GM18519 (cell line): ENCODE results near the gene DNAJB2.
A peak's percentile ranks its signal among the peaks of the same experiment; 100 is the strongest.

ENCODE experiments used
- ATAC-seq: cut with Tn5 transposase; IDR thresholded peaks from one replicate; pipeline ENCODE4 v1.9.1; 2021; ENCODE audit warnings: mild to moderate bottlenecking, moderate library complexity; ENCODE audit not compliant: unreplicated experiment, low FRiP score

Gene DNAJB2

DNA sequence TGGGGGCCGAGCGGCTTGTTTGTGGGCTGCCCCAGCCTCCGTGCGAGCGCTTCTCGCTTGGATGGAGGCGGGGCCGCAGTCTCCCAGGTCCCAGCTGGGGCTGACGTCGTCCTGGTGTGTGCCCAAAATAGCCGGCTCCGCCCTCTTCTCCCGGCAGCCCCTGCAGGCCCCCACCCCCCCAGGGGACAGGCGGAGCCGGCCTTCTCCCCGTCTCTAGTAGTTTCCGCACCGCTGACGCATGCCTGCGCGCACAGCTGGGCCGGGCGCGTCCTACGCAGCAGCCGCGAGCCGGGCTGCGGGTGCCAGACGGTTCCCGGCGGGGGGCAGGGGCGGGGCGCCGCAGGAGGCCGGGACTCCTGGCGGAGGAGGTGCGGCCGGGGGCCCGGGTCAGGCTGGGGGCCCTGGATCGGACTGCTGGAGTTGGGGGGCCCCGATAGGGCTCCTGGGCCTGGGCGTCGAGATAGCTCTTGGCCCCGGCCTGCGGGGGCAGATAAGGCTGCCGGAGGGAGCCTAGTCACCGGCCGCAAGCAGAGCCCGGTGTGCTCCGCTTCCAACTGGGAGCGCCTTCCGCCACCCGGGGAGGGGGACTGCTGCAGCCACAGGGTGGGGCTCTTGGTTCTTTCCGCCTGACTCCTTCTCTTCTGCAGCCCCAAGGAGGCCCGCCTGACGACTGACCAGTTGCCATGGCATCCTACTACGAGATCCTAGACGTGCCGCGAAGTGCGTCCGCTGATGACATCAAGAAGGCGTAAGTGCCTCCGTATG lies at the start of gene DNAJB2:
Gene DNAJB2 (plus strand): TSS at position 216 of the 765 bp plus-strand sequence. CDS start 468 bp downstream, at position 684.
- peak; percentile 76 for ATAC-seq

DNA sequence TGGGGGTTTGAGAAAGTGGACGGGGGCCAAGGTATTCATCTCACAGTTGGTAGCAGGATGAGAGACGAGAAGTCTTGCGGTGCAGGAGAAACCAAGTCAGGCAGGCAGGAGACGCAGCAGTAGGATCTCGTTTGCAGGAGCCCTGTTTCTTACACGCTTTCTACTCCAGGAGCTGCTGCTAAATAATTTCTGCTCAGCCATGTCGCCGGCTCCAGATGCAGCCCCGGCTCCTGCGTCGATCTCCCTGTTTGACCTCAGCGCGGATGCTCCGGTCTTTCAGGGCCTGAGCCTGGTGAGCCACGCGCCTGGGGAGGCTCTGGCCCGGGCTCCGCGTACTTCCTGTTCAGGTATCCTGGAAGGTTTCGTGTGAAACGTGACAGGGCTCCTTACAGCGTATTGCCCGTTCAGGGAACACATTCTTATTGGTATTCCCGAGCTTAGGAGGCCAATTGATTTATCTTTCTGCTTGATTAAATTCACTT lies 49.1 kb upstream of the DNAJB2 start:
- ATAC-seq, result no peak

DNA sequence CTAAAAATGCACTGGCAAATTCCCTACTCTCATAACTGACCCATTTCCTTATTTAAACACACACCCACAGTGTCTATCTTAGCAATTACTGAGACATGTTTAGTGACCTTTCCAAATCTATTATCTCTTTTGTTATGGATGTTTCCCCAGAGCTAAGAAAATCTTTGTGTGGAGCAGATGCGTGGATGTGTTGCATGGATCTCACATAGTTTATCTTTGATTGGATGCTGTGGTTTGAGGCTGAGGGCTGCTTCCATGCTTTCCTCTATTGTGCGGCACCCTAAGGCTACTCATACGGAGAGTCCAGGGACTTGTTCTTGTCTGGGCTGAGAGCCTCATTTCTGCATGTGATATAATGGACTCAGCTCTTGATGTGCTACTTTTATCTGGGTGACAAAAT lies 44.8 kb upstream of the DNAJB2 start:
- no peak for ATAC-seq

DNA sequence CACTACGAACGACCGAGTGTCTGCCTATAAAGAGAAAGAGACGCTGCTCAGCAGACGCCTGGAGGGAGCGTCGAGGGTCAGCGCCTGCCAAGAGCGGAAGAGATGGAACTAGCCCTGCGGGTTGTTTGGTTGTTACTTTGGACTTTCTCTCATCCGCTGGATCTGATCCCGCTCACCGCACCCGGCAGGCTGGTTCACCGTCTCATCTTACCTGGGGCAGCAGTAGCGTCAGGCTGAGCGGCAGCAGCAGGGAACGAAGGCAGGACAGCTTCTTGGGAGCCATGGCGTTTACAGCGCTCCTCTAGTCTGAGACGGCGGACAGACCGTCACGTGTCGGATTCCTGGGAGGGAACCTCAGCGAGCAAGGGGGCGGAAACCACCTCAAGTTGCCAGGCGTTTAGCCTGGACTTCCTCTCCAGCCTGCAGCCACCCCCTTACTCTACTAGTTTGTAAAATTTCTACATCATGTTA lies 35.8 kb upstream of the DNAJB2 start:
- no peak for ATAC-seq

DNA sequence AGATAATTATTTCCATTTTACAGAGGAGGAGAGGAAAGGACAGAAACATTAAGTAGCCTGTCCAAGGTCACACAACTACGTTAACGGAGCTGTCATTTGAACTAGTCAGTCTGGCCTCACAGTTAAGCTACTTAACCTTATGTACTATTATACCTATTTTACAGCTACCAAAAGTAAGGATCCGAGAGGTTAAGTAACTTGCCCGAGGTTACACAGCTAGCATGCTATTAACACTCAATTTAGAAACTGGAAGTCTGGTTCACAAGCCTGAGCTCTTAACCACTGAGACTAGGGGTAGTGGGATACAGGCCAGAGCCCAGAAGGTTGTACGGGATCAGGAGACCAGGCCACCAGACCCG lies 34.4 kb upstream of the DNAJB2 start:
- ATAC-seq, result no peak

DNA sequence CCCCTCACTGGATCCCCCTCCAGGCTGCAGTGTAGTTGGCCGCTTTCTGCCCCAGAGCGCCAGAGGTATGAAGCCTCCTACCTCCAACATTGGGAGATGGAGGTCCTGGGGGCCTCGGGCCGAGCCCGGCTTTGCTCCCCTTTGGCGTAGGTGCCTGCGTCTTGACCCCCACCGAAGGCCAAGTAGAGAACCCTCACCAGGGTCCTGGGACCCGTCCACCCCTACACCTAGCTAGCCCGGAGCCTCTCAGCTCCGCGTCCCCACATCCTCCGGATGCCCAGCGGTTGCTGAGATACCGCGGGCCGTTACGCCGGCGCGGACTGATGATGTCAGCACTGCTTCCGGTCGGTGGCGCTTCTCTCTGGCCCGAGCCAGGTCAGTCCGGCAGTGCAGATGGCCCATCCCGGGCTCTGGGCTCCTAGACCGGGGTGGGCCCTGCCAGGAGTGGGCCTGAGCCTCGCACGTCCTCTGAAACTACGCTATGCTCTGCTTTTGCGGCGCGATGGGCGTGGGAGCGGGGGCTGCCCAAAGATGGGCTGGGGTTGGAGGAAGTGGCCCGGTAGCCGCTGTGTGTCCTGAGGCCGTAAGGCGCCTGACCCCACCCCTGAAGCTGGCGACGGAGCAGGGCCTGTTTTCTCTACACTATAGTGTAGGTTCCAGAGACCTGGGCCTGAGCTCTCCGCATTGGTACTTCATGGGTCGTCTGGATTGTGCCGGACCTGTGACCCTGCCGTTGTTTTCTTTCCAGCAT lies 33.8 kb upstream of the DNAJB2 start, which contains the start of the genes GLB1L and STK16:
Gene GLB1L (minus strand): TSS at position 297 of the 751 bp plus-strand sequence. CDS start 1,871 bp downstream, outside the sequence.
Gene STK16 (plus strand): TSS at position 332 of the 751 bp plus-strand sequence. CDS start 521 bp downstream, outside the sequence.
- peak; percentile 77 for ATAC-seq

DNA sequence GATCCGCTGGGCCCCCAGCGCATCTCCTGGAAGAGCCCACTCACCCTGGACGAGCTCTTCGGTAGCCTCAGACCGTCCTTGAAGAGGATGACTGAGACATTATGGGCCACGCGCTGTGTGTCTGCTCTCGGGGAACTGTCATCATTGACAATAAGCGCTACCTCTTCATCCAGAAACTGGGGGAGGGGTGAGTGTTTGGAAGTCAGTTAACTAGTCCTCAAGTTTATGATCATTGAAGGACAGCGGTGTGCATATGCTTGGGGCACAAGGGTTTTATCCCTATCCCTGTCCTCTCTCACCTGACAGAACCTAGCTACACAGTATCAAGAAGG lies 33.3 kb upstream of the DNAJB2 start:
- no peak for ATAC-seq

DNA sequence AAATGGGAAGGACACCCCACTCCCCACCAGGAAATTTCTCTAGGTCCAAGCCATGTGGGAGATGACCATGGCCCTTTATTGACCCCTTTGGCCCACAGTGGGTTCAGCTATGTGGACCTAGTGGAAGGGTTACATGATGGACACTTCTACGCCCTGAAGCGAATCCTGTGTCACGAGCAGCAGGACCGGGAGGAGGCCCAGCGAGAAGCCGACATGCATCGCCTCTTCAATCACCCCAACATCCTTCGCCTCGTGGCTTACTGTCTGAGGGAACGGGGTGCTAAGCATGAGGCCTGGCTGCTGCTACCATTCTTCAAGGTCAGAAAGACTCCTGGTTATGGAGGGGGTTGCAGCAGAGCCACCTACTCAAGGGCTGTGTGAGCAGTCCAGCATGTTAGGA lies 32.6 kb upstream of the DNAJB2 start:
- no peak for ATAC-seq

DNA sequence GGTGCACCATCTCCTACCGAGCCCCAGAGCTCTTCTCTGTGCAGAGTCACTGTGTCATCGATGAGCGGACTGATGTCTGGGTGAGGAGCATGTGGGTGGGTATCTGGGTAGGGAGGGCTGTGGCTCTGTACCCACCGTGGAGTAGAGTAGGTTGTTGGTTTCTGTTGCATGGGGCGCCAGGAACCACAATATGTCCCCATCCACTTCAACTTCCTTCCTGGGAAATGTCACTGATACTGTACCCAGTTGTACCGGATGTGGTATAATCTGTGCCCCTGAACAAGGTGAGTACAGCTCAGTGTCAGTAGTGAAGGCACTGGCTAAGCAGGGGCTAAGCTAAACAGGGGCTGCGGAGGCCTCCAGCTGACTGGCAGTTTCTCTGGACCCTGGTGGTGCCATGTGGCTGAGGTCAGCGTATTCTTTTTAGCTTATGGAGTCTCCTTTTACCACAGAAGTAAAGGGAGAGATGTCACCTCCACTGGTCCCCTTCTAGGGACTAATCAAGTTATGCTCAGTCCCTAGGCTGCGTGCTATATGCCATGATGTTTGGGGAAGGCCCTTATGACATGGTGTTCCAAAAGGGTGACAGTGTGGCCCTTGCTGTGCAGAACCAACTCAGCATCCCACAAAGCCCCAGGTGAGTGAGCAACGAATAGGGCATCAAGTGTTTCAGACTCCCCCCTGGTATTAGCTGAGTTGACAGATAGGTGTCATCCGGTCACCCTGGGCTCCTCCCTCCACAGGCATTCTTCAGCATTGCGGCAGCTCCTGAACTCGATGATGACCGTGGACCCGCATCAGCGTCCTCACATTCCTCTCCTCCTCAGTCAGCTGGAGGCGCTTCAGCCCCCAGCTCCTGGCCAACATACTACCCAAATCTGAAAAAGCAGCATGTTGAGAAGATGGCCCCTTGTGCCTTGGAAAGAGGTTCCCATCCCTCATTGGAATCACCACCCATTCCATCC lies 31.2 kb upstream of the DNAJB2 start:
- ATAC-seq, result no peak

DNA sequence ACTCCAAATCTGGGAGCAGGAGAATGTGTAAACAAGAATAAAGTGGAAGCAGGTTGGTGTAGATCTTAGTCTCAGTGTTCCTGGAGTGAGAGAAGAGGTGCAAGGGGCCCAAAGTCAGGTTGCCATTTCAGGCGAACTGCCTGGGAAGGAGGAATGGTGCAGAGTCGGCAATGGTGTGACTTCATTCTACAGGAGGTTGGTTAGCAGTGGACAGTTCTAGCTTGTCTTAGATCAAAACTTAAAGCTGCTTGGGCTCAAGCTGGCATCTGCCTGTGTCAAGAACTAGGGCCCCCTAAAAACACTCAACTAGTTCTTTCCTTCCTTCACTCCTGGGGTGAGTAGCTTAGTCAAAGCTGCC lies 30.3 kb upstream of the DNAJB2 start:
- no peak for ATAC-seq

DNA sequence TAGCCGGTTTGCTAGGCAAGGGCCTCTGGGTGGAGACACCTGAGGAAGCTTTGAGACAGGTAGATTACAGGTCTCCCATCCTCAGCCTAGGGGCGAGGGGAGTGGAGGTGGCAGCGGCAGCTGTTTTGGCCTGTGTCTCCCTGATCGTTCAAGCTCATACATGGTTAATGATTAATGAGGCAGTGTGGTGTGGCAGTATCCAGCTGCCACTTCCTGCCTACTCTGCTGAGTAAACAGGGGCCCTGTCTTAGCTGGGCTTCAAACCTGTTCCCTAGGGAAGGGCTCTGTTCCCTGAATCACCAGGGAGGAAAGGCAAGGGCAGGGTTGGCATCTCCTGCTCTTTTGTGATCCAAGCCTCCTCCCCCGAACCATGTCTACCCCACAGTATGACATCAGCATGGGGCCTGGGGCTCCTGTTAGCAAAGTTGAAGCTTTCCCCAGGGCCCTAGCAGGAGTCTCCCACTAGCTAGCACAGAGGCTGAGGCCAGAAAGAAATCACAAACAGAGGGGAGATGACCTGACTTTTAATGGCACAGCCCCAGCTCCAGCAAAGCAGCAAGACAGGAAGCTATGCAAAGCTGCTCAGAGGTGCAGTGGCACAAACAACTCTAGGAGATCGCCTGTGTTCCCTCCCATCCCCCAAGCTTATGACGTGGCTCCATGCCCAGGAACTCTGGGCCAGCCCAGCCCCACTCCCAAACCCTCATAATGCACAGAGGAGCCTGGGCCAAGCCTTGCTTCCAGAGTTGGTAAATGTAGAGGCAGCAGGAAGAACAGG lies 29.8 kb upstream of the DNAJB2 start:
- ATAC-seq, result no peak

DNA sequence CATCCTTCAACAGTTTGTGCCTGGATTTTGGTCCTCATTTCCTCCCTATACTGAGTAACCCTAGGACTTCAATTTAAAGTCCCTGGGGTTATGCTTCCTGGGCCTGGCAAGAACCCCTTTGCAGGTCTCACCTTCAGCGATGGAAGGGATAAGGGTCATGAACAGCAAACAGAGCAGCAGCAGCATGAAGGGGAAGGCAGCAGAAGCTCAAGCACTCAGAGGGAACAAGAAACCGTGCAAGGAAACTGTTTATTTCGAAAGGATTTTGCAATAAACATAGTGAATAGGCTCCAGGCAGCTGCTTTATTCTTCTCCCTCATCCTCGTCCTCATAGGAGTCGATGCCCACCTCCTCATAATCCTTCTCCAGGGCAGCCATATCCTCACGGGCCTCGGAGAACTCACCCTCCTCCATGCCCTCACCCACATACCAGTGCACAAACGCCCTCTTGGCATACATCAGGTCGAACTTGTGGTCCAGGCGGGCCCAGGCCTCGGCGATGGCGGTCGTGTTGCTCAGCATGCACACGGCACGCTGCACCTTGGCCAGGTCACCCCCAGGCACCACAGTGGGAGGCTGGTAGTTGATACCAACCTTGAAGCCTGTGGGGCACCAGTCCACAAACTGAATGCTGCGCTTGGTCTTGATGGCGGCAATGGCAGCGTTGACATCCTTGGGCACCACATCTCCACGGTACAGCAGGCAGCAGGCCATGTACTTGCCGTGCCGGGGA lies 29.0 kb upstream of the DNAJB2 start:
- ATAC-seq, result no peak

DNA sequence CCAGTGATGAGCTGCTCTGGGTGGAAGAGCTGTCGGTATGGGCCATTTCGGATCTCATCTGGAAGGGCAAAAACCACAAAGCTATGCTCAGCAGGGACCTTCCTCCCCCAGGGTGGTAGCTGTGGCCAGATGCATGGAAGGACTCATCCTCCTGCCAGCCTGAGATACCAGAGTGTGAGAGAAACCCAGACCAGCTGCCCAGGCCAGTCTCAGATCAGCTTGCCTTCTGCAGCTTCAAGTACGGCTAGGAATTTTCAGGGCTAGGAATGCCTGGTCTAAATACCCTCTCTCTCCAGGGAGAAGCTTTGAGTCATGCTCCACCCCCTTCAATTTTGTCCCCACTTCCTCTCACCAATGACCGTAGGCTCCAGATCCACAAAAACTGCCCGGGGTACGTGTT lies 27.5 kb upstream of the DNAJB2 start:
- no peak for ATAC-seq

DNA sequence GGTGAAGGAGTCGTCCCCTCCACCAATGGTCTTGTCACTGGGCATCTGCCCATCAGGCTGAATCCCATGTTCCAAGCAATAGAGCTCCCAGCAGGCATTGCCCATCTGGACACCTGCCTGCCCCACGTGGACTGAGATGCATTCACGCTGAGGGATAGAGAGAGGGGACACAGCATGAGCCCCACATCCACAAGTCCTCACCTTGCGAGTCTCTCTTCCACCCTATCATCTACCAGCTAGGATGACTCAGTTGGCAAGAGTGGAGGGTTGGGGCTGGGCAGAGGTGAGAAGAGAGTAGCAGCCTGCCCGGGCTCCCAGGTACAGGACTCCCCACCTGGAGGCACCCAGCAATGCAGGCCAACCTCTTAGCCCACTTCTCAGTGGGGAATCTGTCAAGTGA lies 27.1 kb upstream of the DNAJB2 start:
- no peak for ATAC-seq

DNA sequence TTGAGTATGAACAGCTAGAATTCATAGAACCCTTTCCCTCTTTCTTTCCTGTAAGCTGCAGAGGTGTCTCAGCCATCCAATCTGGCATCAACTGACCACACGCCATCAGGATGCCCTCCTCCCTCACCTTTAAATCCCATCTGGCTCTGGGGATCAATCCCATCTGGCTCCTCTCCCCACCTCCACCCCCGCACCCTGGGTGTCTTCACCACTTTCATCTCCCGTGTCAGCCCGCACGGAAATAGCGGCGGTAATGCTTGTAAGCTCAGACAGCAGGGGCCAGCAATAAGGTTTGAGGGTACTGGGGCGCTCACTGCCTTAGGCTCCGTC lies 26.6 kb upstream of the DNAJB2 start:
- no peak for ATAC-seq

DNA sequence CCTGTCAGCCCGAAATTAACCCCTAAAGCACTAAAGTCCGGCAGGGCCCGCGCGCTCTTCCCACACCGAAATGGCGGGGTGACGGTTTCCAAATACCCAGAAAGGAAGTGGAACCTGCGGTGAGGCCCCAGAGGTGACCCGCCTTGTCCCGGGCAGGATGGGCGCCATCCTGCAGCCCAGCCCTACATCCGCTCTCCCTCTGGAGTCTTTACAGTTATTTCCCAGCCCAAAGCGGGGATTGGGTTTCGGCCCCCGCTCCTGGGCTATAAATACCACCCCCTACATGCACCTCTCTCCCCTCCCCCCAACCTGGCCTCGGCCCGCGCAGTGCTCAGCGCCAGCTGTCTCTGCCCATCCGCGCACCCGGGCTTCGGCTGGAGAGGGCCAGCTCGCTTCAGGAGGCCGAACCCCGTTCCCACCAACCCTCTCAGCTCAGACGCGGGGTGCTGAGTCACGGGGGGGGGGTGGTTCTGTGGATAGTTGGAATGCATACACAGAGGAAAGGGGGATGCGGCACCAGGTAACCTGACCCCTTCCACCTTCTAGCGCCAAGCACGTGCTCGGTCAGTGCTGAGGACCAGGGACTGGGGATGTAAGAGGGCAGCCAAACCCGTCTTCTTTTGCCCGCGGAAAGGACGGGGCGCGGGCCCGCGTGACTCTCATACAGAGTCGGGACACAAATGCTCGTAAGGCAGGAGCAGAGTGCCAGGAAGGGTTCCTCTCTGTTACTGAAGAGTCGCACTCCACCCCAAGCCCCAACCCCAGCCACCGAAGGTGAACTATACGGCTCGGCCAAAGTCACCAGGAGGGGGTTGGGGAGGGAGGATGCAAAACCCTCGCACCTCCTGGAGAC lies 26.0 kb upstream of the DNAJB2 start, which contains the start of gene TUBA4B:
Gene TUBA4B (plus strand): TSS at position 344 of the 853 bp plus-strand sequence. CDS start 165 bp downstream, at position 509.
- ATAC-seq, result peak; percentile 8

DNA sequence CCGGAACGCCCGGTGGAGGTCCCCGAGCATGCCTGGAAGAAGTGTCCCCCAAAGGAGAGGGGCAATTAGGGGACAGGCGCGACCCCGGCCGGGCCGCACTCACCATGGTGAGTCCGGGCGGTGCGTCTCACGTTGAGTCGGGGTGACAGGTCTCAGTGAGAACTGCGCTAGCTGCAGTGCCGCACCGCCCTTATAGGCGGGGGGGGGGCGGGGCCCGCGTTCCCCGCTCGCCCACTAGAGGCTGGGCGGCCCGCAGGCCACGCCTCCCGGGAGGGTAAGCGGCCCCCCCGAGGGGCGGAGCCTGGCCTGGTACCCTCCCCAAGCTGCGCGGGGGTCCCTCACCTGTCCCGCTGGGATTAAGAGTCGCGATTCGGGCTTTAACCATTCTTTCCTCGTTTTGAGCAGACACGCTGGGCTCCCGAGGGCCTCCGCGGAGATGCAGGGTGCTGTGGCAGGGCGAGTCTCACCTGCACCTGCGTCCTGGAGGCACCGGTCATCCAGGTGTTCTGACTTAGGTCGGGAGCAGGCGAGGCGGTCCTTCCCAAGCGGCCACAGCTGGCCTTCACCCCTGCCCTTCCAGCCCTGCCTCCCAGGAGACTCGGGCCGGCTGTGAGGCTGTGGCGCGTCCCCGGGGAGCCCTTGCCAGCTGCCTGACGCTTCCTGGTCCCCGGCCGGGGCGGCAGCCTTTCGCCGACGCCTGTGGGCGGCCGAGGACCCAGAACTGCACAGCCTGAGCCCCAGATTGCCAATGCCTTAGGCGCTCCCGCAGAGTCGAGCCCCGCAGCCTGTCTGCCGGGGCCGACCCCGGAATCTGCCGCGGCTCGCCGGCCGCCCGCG lies 25.2 kb upstream of the DNAJB2 start, which contains the start of gene TUBA4A:
Gene TUBA4A (minus strand): TSS at position 166 of the 837 bp plus-strand sequence. CDS start 60 bp downstream, at position 106.
- peak; percentile 50 for ATAC-seq
